K562 (cell line): Measurements from ENCODE around the gene CUX1. TPM values are rescaled to one million over a fixed set of nuclear protein-coding genes. Genes with fewer than 3 reads are reported as not detected.

Source experiments
- FOSL1 ChIP-seq: fragments of 200-800 bp; sonication (Bioruptor generic); conservative IDR thresholded peaks from 2 replicates; pipeline ENCODE4 v1.6.1; 2016; ENCODE audit warnings: missing genetic modification characterization, missing compliant biosample characterization
- ILF3 ChIP-seq: fragments of 450-650 bp; IDR thresholded peaks from 2 replicates; pipeline ENCODE4 v1.6.1; 2018; ENCODE audit warnings: antibody characterized with exemption, mild to moderate bottlenecking, moderate library complexity, borderline replicate concordance
- MITF ChIP-seq: IDR thresholded peaks from 2 replicates; pipeline ENCODE4 v1.6.1; 2014; ENCODE audit warnings: antibody characterized with exemption
- MYBL2 ChIP-seq, 2 experiments: fragments of 450-650 bp in 1 of 2; sonication (generic) in 1 of 2; formaldehyde crosslinking in 1 of 2; IDR thresholded peaks; 2 replicates each; pipeline versions ENCODE4 v1.6.1 to v1.8.1; 2017 to 2022; ENCODE audit warnings: borderline replicate concordance in 1 of 2, inconsistent platforms in 1 of 2, low read depth in 1 of 2, mild to moderate bottlenecking in 1 of 2, missing genetic modification reagents in 1 of 2, moderate library complexity in 1 of 2
- REST ChIP-seq, 2 experiments: fragments of 450-650 bp; formaldehyde crosslinking in 1 of 2; IDR thresholded peaks; 2 replicates each; pipeline versions ENCODE4 v1.4.0 to v1.6.1; 2014 to 2020; ENCODE audit warnings: mild to moderate bottlenecking in 2 of 2, borderline replicate concordance in 1 of 2, low read depth in 1 of 2
- TEAD2 ChIP-seq: fragments of 450-650 bp; IDR thresholded peaks from 2 replicates; pipeline ENCODE4 v1.6.1; 2016; ENCODE audit warnings: missing genetic modification characterization, control low read depth, missing compliant biosample characterization
- ZBTB7A ChIP-seq: IDR thresholded peaks from 2 replicates; pipeline ENCODE4 v1.6.1; 2011; ENCODE audit warnings: low read depth, mild to moderate bottlenecking, low read length, moderate library complexity, borderline replicate concordance; ENCODE audit not compliant: control insufficient read depth
- ZNF23 ChIP-seq: fragments of 250-450 bp; sonication (Bioruptor Pico); IDR thresholded peaks from 2 replicates; pipeline ENCODE4 v1.4.0; 2020; ENCODE audit warnings: mild to moderate bottlenecking
- ZNF395 ChIP-seq: fragments of 200-800 bp; sonication (Bioruptor generic); IDR thresholded peaks from 2 replicates; pipeline ENCODE4 v1.6.1; 2017; ENCODE audit warnings: missing genetic modification characterization, missing compliant biosample characterization
- polyA plus RNA-seq, 8 experiments: library from polyadenylated mRNA; depleted of rRNA in 4 of 8; stranded (reverse) in 5 of 8; unstranded in 3 of 8; fragments of >200 nt; fragmentation: Nextera tagmentation in 2 of 8; fragmentation: Illumina TruSeq in 1 of 8; extraction: Ambion mirVana in 2 of 8; extraction: Trizol in 1 of 8; gene quantifications; 2 replicates each; pipeline versions ENCODE4 v1.2.1 to v1.2.3, GENCODE V29; 2011 to 2014; ENCODE audit warnings: inconsistent platforms in 1 of 8, missing spikeins in 1 of 8
- total RNA-seq, 7 experiments: library from RNA; depleted of rRNA in 6 of 7; stranded (reverse); fragments of >200 nt in 6 of 7; fragmentation: Illumina TruSeq in 2 of 7; extraction: Trizol in 2 of 7; gene quantifications; 2 replicates each; pipeline versions ENCODE4 v1.2.1 to v1.2.3, GENCODE V29; 2011 to 2021; ENCODE audit warnings: low replicate concordance in 1 of 7
- TF ChIP-seq, protein P1 (sequence below), 3 experiments: fragments of 200-800 bp in 1 of 3; fragments of 250-450 bp in 1 of 3; fragments of 450-650 bp in 1 of 3; sonication (Bioruptor Pico) in 1 of 3; sonication (Bioruptor generic) in 1 of 3; formaldehyde crosslinking in 1 of 3; IDR thresholded peaks; 2 replicates each; pipeline versions ENCODE4 v1.6.1 to v1.8.0; 2016 to 2022; ENCODE audit warnings: mild to moderate bottlenecking in 2 of 3, missing genetic modification characterization in 2 of 3, missing compliant biosample characterization in 1 of 3, moderate library complexity in 1 of 3

CUX1 gene
- total and polyA plus RNA-seq, 9 of the 15 experiments (the other 6 are each of a cell fraction or from before 2014, with no cell fraction given) = 3.6 to 55.3 (median 25.2) TPM

- TF ChIP-seq FOSL1 (tag) (peak; percentile 72), ZNF395 (CRISPR knock-in tag) (no peak), MITF (no peak), TEAD2 (tag) (no peak), MYBL2 (IDR thresholded peaks at IDR 0.05; ENCODE audit: low read depth) (no peak), MYBL2 (CRISPR knock-in tag; IDR thresholded peaks at IDR 0.05; ENCODE audit: borderline replicate concordance) (no peak), ZNF23 (no peak), ZBTB7A (peak; percentile 45; the same call in 1 of the 2 replicates), REST (IDR thresholded peaks at IDR 0.05; ENCODE audit: borderline replicate concordance) (no peak), REST (CRISPR knock-in tag; IDR thresholded peaks at IDR 0.05; ENCODE audit: low read depth) (no peak), ILF3 (no peak)
- TF ChIP-seq, protein P1, sequence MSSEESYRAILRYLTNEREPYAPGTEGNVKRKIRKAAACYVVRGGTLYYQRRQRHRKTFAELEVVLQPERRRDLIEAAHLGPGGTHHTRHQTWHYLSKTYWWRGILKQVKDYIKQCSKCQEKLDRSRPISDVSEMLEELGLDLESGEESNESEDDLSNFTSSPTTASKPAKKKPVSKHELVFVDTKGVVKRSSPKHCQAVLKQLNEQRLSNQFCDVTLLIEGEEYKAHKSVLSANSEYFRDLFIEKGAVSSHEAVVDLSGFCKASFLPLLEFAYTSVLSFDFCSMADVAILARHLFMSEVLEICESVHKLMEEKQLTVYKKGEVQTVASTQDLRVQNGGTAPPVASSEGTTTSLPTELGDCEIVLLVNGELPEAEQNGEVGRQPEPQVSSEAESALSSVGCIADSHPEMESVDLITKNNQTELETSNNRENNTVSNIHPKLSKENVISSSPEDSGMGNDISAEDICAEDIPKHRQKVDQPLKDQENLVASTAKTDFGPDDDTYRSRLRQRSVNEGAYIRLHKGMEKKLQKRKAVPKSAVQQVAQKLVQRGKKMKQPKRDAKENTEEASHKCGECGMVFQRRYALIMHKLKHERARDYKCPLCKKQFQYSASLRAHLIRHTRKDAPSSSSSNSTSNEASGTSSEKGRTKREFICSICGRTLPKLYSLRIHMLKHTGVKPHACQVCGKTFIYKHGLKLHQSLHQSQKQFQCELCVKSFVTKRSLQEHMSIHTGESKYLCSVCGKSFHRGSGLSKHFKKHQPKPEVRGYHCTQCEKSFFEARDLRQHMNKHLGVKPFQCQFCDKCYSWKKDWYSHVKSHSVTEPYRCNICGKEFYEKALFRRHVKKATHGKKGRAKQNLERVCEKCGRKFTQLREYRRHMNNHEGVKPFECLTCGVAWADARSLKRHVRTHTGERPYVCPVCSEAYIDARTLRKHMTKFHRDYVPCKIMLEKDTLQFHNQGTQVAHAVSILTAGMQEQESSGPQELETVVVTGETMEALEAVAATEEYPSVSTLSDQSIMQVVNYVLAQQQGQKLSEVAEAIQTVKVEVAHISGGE (CRISPR knock-in tag; IDR thresholded peaks at IDR 0.05) = no peak
These were observed 95.3 kb downstream of the CUX1 start (continued) for GRCh38 chr7:101912716-101913110.
